Stimulated activated CD4-positive, alpha-beta T cell treated with anti-CD3 and anti-CD28 coated beads, Interleukin-4, amount 100 ng/mL, for 24 hours (primary cell): ENCODE measurements around the gene AGAP1.
"Not testable (repeated sequence)": the region's sequence is repeated elsewhere in the genome, so short reads cannot be mapped to it uniquely, and the experiment has no call there.

Experiments
- DNase-seq: peaks from one replicate; pipeline ENCODE4 v3.0.0-alpha.2; 2020

Gene AGAP1

GRCh38 chr2:236120829-236121228 is 627.0 kb downstream of the AGAP1 start:
- no peak for DNase-seq

DNA sequence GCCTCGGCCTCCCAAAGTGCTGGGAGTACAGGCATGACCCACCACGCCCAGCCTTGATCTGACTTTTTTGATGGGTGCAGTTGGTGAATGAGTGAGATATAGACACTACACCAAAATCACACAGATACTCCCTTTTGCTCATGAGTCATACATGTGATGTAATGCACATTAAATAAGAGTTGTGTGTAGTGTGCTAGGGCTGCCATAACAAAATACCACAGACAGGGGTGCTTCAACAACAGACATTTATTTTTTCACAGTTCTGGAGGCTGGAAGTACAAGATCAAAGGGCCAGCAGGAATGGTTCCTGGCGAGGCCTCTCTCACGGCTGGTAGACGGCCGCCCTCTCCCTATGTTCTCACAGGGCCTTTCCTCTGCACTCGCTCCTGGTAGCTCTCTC is 627.7 kb downstream of the AGAP1 start:
- DNase-seq: no peak

DNA sequence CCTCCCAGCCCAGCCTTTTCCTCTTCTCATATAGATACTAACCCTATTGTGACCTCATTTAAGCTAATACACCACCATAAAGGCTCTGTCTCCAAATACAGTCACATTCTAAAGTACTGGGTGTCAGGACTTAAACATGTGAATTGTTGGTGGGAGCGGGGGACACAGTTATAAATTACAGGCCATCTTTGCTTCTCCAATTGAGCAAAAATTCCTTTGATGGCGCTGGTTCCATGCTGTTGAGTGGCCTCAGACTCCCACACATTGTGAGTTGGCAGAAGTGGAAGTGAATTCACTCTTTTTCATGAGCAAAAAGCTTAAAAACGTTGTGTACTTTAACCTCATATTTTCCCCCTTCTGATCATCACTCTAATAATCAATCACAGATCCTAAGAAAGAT is 628.4 kb downstream of the AGAP1 start:
- no peak for DNase-seq

DNA sequence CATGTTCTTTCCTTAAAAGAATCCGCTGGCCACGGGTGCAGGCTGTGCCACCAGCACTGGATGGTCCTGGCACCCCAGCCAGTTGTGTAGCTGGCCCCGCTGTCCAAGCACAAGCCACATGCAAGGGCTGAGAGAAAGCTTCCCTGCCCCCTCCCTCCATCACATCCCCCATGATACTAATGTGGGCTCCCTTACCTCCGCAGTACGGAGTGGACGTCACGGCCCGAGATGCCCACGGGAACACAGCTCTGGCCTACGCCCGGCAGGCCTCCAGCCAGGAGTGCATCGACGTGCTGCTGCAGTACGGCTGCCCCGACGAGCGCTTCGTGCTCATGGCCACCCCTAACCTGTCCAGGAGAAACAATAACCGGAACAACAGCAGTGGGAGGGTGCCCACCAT is 629.9 kb downstream of the AGAP1 start:
- no peak for DNase-seq

GRCh38 chr2:236124182-236124893 is 630.5 kb downstream of the AGAP1 start:
- no peak for DNase-seq

GRCh38 chr2:236125541-236125940 is 631.7 kb downstream of the AGAP1 start:
- DNase-seq: no peak

DNA sequence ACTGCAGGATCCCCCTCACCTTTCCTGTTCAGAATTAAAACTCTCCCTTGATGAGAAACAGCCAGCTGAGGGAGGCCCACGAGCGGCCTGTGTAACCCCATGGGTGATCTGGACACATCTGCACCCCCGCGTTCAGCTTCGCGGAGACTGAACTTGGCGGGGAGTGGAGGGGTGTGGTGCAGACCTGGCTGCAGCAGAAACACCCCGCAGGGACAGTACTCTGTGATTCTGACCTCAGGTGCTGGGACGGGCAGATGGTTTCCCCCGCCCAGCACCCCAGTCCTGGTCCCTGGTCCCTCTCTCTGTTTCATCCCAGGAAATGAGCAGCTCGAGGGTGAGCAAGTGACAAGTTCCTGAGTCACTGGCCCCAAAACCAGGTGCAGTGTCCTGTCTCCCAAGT is 633.2 kb downstream of the AGAP1 start:
- no peak for DNase-seq

DNA sequence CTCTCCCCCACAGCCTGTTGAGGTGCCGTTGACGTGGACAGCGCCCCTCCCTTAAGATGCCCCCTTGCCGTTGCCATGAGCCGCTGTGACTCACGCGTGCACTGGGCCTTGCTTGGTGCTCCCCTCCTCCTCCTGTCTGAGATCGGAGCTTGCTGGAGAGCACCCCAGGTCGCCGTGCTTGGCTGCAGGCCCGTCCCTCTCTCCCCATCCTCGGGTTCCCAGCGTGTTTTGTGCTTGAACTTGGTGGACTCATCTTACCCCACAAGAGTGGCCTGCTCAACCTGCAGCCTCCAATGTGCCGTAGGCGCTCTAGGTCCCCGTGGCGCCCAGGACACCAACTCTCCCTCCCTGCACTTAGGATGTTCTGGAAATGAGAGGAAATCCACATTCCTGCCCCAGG is 634.5 kb downstream of the AGAP1 start:
- no peak for DNase-seq

GRCh38 chr2:236129935-236130334 is 636.1 kb downstream of the AGAP1 start:
- DNase-seq: no peak

DNA sequence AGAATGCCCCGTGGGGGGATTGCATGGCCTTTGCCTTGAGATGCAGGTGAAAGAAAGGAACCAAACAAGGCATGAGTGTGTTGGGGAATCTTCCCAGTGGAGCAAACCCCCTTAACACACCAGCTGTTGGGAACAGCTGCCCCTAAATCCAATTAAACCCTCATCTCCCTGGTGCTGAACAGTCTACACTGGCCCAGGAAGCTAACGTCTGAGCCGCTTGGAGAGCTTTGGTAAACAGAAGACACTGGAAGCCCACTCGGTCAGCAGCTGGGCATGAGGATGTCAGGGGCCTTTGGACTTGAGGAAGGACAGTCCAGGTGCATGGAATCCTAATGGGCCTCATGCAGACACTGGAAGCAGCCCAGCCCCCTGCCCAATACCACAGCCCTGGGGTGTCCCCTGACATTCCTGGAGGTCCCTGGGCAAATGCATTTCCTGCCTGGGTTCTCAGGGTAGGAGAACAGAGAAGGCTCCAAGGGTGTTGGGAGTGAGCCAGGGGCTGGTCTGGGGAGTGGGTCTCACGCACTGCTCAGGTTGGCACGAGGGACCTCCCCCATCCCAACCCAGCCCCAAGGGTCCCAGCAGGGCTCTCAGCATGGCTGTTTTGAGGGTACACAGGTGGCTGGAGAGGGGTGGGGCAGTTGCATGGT is 636.6 kb downstream of the AGAP1 start:
- no peak for DNase-seq

- no peak for DNase-seq
These were observed 637.3 kb downstream of the AGAP1 start for GRCh38 chr2:236131073-236131692.

- no peak for DNase-seq
These were observed 639.7 kb downstream of the AGAP1 start for GRCh38 chr2:236133410-236134012.

- no peak for DNase-seq
These were observed 642.7 kb downstream of the AGAP1 start for GRCh38 chr2:236136538-236136937.

DNA sequence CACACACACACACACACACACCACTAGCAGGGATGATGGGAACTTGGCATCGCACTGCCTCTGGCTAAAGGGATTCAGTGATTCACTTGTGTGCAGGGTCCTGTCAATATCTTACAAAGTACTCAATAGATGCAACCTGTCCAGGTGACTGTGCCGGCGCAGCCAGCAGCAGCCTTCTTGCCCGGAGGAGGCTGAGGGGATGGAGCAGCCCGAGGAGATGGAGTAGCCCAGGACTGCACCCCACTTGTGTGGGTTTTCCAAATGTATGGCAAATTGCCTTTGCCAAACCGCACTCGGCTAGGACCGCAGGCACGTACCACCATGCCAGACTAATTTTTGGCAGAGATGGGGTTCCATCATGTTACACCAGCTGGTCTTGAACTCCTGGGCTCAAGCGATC is 643.2 kb downstream of the AGAP1 start:
- no peak for DNase-seq

DNA sequence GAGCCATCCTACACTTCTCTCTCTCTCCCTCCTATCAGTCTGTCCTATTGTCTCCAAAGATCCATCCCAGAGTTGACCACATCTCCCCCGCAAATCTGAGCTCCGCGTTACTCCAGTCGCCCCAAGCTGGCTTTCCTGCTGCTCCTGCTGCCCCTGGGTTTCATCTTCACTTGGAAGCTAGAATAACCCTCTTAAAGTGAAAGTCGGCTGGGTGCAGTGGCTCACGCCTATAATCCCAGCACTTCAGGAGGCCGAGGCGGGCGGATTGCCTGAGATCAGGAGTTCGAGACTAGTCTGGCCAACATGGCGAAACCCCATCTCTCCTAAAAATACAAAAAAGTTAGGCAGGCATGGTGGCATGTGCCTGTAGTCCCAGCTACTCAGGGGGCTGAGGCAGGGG is 647.8 kb downstream of the AGAP1 start:
- DNase-seq: not testable (repeated sequence)

- DNase-seq: no peak
These were observed 650.0 kb downstream of the AGAP1 start for GRCh38 chr2:236143811-236144210.

DNA sequence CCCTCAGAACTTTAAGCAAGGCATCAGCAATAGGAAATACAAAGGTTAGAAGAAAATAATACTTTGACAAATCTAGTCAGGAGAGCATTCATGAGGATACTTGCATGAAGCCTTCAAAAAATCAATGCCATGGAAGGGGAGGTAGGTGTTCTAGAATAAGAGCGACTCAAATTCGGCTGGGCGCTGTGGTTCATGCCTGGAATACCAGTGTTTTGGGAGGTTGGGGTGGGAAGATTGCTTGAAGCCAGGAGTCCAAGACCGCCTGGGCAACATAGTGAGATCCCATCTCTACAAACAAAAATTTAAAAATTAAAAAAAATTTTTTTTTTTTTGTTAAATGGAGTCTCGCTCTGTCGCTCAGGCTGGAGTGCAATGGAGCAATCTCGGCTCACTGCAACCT is 652.6 kb downstream of the AGAP1 start:
- no peak for DNase-seq

GRCh38 chr2:236155406-236155805 is 661.6 kb downstream of the AGAP1 start:
- no peak for DNase-seq

DNA sequence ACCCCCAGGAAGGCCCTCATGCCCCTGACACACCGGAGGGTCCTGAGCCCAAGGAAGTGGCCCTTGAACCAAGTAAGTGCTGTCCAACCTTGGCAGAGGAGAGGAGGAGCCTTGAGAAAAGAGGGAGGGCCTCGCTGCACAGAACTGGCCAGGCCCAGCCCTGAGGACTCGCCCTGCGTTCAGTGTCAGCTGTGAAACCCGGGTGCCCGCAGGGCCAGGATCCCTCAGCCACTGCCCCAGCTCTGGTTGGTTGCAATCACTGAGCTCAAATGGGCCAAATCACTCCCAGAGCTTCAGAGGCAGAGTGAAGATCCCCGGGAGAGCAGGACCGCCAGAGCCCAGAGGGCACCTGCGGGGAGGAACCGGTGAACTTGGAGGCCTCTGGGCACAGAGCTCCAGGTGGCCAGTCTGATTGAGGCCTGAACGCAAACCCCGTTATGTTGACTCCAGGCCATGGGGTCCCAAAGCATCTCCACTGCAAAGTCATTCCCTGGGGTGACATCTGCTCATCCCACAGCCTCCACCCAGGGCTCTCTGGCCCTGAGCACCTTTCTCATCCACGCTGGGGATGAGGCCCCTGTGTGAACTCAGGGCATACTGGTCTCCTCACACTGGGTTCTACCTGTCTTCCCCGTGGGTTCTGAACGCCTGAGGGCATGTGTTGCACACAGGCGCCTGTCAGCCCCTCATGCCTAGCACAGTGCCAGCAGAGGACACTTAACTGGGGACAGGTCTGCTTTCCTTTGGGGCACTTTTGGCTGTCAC is 662.4 kb downstream of the AGAP1 start:
- no peak for DNase-seq

DNA sequence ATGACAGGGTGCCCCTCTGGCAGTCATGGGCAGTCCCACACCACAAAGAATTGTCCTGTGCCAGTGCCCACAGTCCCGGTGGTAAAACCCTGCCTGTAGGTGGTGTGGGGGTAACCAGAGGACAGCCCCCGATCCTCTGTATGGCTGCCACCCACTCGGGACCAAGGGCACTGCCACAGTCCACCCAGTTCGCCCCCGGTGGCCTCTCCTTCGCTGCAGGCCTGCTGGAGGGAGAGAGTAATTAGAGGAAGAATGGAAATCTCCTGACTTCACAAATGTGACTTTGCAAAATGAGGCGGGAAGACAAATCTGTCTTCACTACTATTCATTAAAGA is 663.0 kb downstream of the AGAP1 start:
- DNase-seq: no peak

- DNase-seq: no peak
These were observed 663.5 kb downstream of the AGAP1 start for GRCh38 chr2:236157366-236157765.

DNA sequence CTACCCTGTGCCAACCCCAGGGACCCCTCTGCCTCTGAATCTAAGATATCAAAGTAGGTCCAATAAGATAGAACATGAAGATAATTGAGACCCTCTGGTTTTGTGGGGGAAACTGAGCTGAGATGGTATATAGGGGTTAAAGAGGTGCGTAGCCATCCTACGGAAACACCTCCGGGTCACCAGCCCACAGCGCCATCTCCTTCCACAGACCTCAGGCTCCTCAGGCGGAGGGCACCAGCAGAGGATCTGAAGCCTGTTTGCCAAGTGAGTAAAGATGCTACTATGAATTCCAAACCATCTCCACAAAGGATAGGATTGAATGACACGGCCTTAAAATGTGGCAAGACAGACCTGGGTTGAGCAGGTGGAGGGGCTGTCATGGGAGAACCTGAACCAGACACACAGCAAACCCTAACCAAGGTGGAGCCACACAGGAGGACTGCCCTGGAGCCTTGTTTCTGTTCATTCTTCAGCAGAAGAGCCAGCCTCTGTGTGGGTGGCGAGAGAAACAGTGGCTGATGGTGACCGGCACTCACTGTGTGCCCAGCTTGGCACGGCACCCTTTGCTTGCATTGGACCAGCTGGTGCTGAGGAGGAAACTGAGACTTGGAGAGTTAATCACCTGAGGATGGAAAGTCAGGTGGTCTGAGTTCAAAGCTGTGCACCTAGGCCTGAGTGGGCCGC is 664.1 kb downstream of the AGAP1 start:
- DNase-seq: no peak
